Testis (tissue), 3 donors: Measurements from ENCODE around the gene SLC26A4. TPM values are rescaled to one million over a fixed set of nuclear protein-coding genes. Genes with fewer than 3 reads are reported as not detected.

Experiments used
- DNase-seq: peaks from one replicate; pipeline ENCODE4 v3.0.0-alpha.2; 2019
- H3K27ac ChIP-seq, 2 donors: fragments of 200-600 bp; sonication (generic); one replicate each; pipeline ENCODE4 v1.5.1; 2019
- H3K27me3 ChIP-seq: fragments of 200-600 bp; sonication (generic); one replicate; pipeline ENCODE4 v1.5.1; 2019
- H3K36me3 ChIP-seq: fragments of 200-600 bp; sonication (generic); one replicate; pipeline ENCODE4 v1.5.1; 2017; ENCODE audit warnings: low read depth; ENCODE audit errors: missing control alignments
- H3K4me1 ChIP-seq: fragments of 200-600 bp; sonication (generic); one replicate; pipeline ENCODE4 v1.5.1; 2019
- H3K4me3 ChIP-seq, 2 donors: fragments of 200-600 bp; sonication (generic); one replicate each; pipeline ENCODE4 v1.5.1; 2017 to 2019
- H3K9me3 ChIP-seq: fragments of 200-600 bp; sonication (generic); one replicate; pipeline ENCODE4 v1.5.1; 2017
- POLR2A ChIP-seq: fragments of 450-650 bp; IDR thresholded peaks from one replicate; pipeline ENCODE4 v1.6.1; 2017; ENCODE audit warnings: antibody characterized with exemption, mild to moderate bottlenecking, moderate library complexity
- WGBS, 2 donors: methylation state at CpG; one replicate each; pipeline ENCODE4 v1.1.5; 2018; 5-methylcytosine and 5-hydroxymethylcytosine counted together
- intact Hi-C: fragments of 100-400 bp; cut with DNase I; formaldehyde crosslinking; loops from one replicate; pipeline ENCODE4 v1.15.1; 2023; ENCODE audit warnings: low total_unique reads
- polyA plus RNA-seq: library from polyadenylated mRNA; stranded (reverse); fragments of 350-450 nt; fragmentation: Illumina TruSeq; extraction: RNeasy Lipid Tissue Mini Kit (QIAGEN cat#74804); gene quantifications from one replicate; pipeline ENCODE4 v1.2.3, GENCODE V29; 2014; ENCODE audit warnings: low read depth, low replicate concordance; ENCODE audit not compliant: insufficient read depth
- total RNA-seq, 2 donors: library from RNA; depleted of rRNA; stranded (reverse); fragments of >200 nt; gene quantifications; one replicate each; pipeline ENCODE4 v1.2.3, GENCODE V29; 2016
- TF ChIP-seq, protein P1 (sequence below), 3 experiments: fragments of 450-650 bp in 2 of 3; fragments of 200-600 bp in 1 of 3; sonication (generic) in 1 of 3; IDR thresholded peaks; one replicate each; pipeline ENCODE4 v1.5.1; 2016 to 2019; ENCODE audit warnings: antibody characterized with exemption in 3 of 3, mild to moderate bottlenecking in 2 of 3, moderate library complexity in 1 of 3

The SLC26A4 gene
- total and polyA plus RNA-seq, 3 donors from 2014 or later, result 0.43 to 1.7 (median 0.79) TPM

- Histone ChIP-seq H3K4me1 (peaks cover 7% of the 10 kb centered on the region), H3K27me3 (no peaks in the 10 kb centered on the region), H3K36me3 (no peaks in the 10 kb centered on the region), H3K27ac (no peak overlapping the region), H3K4me3 (no peak overlapping the region), H3K9me3 (no peaks in the 10 kb centered on the region)
- TF ChIP-seq, protein P1, sequence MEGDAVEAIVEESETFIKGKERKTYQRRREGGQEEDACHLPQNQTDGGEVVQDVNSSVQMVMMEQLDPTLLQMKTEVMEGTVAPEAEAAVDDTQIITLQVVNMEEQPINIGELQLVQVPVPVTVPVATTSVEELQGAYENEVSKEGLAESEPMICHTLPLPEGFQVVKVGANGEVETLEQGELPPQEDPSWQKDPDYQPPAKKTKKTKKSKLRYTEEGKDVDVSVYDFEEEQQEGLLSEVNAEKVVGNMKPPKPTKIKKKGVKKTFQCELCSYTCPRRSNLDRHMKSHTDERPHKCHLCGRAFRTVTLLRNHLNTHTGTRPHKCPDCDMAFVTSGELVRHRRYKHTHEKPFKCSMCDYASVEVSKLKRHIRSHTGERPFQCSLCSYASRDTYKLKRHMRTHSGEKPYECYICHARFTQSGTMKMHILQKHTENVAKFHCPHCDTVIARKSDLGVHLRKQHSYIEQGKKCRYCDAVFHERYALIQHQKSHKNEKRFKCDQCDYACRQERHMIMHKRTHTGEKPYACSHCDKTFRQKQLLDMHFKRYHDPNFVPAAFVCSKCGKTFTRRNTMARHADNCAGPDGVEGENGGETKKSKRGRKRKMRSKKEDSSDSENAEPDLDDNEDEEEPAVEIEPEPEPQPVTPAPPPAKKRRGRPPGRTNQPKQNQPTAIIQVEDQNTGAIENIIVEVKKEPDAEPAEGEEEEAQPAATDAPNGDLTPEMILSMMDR (IDR thresholded peaks at IDR 0.05), result no peak
- no peak for TF ChIP-seq POLR2A
- WGBS, 2 donors, result 93 to 94% methylated on average over 5 of the region's 5 CpGs
- DNase-seq, result no peak
- intact Hi-C loops, result no loop called here
Measured at GRCh38 chr7:107686816-107687387, 26.3 kb downstream of the SLC26A4 start.

DNA sequence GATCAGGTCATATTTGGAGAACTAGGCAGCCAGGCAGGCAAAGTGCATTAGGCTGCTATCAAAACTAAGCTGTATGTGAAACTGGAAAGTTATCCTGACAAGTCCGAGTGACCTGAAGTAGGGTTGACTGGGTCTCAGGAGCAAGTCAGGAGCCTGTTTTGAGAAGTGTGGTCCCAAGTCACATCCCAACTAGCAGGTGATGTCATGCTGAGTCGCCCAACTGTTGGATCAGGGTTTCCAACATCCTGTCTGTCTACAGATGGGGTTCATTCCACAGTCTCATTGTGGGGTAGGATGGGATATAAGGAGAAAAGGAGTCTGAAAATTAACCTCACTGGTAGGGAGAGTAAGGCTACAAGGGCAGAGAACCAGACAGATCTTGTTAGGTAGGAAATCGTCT, 27.0 kb downstream of the SLC26A4 start:
- no peak overlapping the region for H3K27ac ChIP-seq
- H3K9me3 ChIP-seq, result no peaks in the 10 kb centered on the region
- H3K4me1 ChIP-seq, result peaks cover 7% of the 10 kb centered on the region
- no peak for DNase-seq
- no peak for TF ChIP-seq POLR2A
- TF ChIP-seq, protein P1 (IDR thresholded peaks at IDR 0.05), result no peak
- 64 to 84% methylated on average over 3 of the region's 3 CpGs for WGBS, 2 donors
- H3K4me3 ChIP-seq, result no peak overlapping the region
- intact Hi-C loops, result no loop called here
- H3K36me3 ChIP-seq, result no peaks in the 10 kb centered on the region
- H3K27me3 ChIP-seq, result no peaks in the 10 kb centered on the region

DNA sequence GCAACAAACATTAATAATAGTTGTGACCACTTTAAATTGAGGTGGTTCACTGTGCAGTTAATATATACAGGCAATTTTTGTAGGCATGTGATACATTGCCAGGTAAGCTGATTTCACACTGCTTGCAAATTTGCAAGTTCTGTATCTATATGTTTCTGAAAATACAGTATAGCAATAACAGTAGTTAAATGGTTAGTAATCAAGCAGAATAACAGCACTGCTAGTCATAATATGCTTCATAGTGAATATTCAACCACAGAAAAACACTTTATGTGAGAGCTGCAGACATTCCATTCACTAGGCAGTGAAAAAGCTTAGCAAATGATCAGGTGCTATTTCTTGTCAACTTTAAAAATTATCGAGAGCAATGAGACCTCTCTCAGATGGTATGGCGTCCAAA, 28.9 kb downstream of the SLC26A4 start:
- TF ChIP-seq, protein P1 (IDR thresholded peaks at IDR 0.05), result no peak
- no peak for TF ChIP-seq POLR2A
- H3K27ac ChIP-seq, result no peak overlapping the region
- no peak for DNase-seq

GRCh38 chr7:107690084-107690483, 29.5 kb downstream of the SLC26A4 start:
- 91 to 95% methylated on average over 7 of the region's 7 CpGs for WGBS, 2 donors
- no peak for DNase-seq
- Histone ChIP-seq H3K4me3 (no peak overlapping the region), H3K27me3 (no peaks in the 10 kb centered on the region), H3K4me1 (peaks cover 7% of the 10 kb centered on the region), H3K9me3 (no peaks in the 10 kb centered on the region), H3K36me3 (no peaks in the 10 kb centered on the region), H3K27ac (no peak overlapping the region)
- intact Hi-C loops, result no loop called here
- TF ChIP-seq, protein P1 (IDR thresholded peaks at IDR 0.05), result no peak
- no peak for TF ChIP-seq POLR2A

More for the DNA sequence above, 28.9 kb downstream of the SLC26A4 start:
- intact Hi-C loops, result no loop called here
- Histone ChIP-seq H3K4me3 (no peak overlapping the region), H3K4me1 (peaks cover 7% of the 10 kb centered on the region), H3K36me3 (no peaks in the 10 kb centered on the region), H3K9me3 (no peaks in the 10 kb centered on the region), H3K27me3 (no peaks in the 10 kb centered on the region)
- 93 to 97% methylated on average over 2 of the region's 2 CpGs for WGBS, 2 donors

GRCh38 chr7:107690611-107691010, 30.0 kb downstream of the SLC26A4 start:
- Histone ChIP-seq H3K9me3 (no peaks in the 10 kb centered on the region), H3K4me3 (no peak overlapping the region), H3K27me3 (no peaks in the 10 kb centered on the region), H3K27ac (no peak overlapping the region), H3K36me3 (no peaks in the 10 kb centered on the region), H3K4me1 (peaks cover 7% of the 10 kb centered on the region)
- TF ChIP-seq, protein P1 (IDR thresholded peaks at IDR 0.05), result no peak
- no peak for TF ChIP-seq POLR2A
- 16 to 21% methylated on average over 2 of the region's 2 CpGs for WGBS, 2 donors
- intact Hi-C loops, result no loop called here
- no peak for DNase-seq
